HUES48 (cell line): ENCODE data around the gene OR56A4.

ENCODE experiments used
- H3K27ac ChIP-seq: one replicate; pipeline ENCODE4 v1.7.0; 2013; ENCODE audit warnings: low read depth, low read length, inconsistent platforms
- H3K27me3 ChIP-seq: 2 replicates; pipeline ENCODE4 v1.6.1; 2013; ENCODE audit warnings: mild to moderate bottlenecking, low read length; ENCODE audit not compliant: control insufficient read depth, insufficient read depth
- H3K36me3 ChIP-seq: 2 replicates; pipeline ENCODE4 v1.6.1; 2013; ENCODE audit warnings: low read length; ENCODE audit not compliant: control insufficient read depth, insufficient read depth
- H3K4me1 ChIP-seq: 2 replicates; pipeline ENCODE4 v1.6.1; 2013; ENCODE audit warnings: mild to moderate bottlenecking, low read length; ENCODE audit not compliant: control insufficient read depth, insufficient read depth
- H3K4me3 ChIP-seq: 2 replicates; pipeline ENCODE4 v1.5.1; 2013; ENCODE audit warnings: mild to moderate bottlenecking, low read depth, low read length
- H3K9ac ChIP-seq: 2 replicates; pipeline ENCODE4 v1.6.1; 2013; ENCODE audit warnings: mild to moderate bottlenecking, low read depth, low read length, moderate library complexity
- H3K9me3 ChIP-seq: 2 replicates; pipeline ENCODE4 v1.6.1; 2013; ENCODE audit warnings: low read length; ENCODE audit not compliant: control insufficient read depth, insufficient read depth

OR56A4 gene, protein sequence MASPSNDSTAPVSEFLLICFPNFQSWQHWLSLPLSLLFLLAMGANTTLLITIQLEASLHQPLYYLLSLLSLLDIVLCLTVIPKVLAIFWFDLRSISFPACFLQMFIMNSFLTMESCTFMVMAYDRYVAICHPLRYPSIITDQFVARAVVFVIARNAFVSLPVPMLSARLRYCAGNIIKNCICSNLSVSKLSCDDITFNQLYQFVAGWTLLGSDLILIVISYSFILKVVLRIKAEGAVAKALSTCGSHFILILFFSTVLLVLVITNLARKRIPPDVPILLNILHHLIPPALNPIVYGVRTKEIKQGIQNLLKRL

DNA sequence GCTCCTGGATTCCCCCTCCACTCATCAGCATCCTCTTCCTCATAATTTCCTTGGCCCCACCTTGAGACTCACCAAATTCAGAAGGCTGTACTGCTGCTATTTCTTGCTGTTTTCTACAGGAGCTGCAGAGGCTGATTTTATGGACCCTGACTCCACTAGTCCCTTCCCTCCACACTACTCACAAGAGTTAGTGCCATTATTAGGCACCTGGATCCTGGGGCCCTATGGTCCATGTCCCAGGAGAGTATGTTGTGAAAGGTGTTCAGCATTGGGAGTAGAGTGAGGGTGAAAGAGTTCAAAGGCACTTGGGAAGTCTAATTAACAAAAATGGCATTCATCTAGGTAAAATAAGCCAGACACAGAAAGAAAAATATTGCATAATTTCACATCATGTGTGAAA, at the start of gene OR56A4:
OR56A4 (minus strand) TSS at position 101 of the 400 bp plus-strand sequence. CDS start 3,954 bp downstream, outside the sequence.
- no peak within 1 kb of the TSS for H3K4me3 ChIP-seq
- H3K4me1 ChIP-seq, result no peaks in the 10 kb centered on the region
- H3K27me3 ChIP-seq, result no peaks in the 10 kb centered on the region
- no peak within 1 kb of the TSS for H3K27ac ChIP-seq
- H3K9ac ChIP-seq, result no peak within 1 kb of the TSS
- H3K36me3 ChIP-seq, result no peaks in the 10 kb centered on the region
- no peaks in the 10 kb centered on the region for H3K9me3 ChIP-seq

DNA sequence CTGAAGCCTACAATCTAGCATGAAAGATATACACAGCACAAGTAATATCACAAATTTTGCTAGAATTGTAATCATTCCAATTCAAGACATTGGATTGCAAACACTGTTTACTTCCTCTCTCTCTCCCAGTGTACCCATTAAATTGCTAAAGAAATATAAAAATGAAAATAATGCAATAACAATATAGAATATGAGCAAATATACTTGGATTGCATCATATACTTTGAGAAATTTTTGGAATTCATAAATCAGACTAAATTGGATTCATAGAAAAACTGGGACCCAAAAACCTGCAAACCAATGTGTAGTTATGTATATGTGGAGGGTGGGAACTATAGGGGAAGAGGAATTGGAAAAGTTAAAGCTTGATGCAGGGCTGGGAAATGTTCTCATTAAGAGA, 48.8 kb upstream of the OR56A4 start:
- H3K27me3 ChIP-seq, result no peaks in the 10 kb centered on the region
- no peak overlapping the region for H3K27ac ChIP-seq
- no peak overlapping the region for H3K4me3 ChIP-seq
- no peaks in the 10 kb centered on the region for H3K9me3 ChIP-seq
- no peaks in the 10 kb centered on the region for H3K4me1 ChIP-seq
- no peak overlapping the region for H3K9ac ChIP-seq
- H3K36me3 ChIP-seq, result no peaks in the 10 kb centered on the region

DNA sequence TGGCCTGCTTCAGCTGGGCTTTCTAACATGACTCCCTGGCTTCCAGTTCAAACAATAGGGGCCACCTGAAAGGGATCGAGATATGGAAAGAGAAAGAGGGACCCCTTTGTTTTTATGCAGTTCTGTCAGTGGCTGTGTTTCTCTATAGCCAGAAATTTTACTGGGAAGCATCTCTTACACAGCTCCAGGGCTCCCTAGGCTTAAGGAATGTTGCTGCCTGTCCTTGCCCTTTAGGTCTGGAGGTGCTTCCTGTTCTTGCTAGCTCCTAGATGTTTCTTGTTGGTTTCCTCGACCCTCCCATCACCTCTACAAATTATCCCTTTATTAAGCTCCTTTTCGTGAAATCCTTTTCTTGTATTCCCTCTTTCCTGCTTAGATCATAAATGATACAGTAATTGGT, 45.6 kb upstream of the OR56A4 start:
- H3K36me3 ChIP-seq, result no peaks in the 10 kb centered on the region
- H3K9ac ChIP-seq, result no peak overlapping the region
- no peak overlapping the region for H3K27ac ChIP-seq
- H3K4me3 ChIP-seq, result no peak overlapping the region
- H3K27me3 ChIP-seq, result no peaks in the 10 kb centered on the region
- H3K4me1 ChIP-seq, result peaks cover 7% of the 10 kb centered on the region
- no peaks in the 10 kb centered on the region for H3K9me3 ChIP-seq

DNA sequence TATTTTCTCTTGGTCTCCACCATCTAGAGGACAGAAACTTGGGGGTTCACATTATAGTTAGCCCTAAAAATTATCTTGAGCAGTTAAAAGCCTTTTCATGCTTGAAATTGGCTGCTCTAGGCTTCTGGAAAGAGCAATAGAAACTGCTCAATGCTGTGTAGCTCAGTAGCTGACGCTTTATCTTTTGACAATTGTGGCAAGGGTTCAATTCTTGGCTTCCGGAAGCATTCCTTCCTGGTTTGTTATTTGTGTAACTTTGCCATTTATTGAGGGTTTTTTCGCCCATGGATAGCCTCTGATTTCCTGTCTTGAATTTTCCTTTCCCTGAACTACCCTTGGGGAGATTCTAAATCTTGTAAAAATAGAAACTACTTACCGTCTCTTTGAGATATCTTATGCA, 34.1 kb upstream of the OR56A4 start:
- no peaks in the 10 kb centered on the region for H3K4me1 ChIP-seq
- H3K9ac ChIP-seq, result no peak overlapping the region
- H3K27me3 ChIP-seq, result no peaks in the 10 kb centered on the region
- H3K27ac ChIP-seq, result no peak overlapping the region
- H3K36me3 ChIP-seq, result no peaks in the 10 kb centered on the region
- H3K4me3 ChIP-seq, result no peak overlapping the region
- H3K9me3 ChIP-seq, result no peaks in the 10 kb centered on the region

DNA sequence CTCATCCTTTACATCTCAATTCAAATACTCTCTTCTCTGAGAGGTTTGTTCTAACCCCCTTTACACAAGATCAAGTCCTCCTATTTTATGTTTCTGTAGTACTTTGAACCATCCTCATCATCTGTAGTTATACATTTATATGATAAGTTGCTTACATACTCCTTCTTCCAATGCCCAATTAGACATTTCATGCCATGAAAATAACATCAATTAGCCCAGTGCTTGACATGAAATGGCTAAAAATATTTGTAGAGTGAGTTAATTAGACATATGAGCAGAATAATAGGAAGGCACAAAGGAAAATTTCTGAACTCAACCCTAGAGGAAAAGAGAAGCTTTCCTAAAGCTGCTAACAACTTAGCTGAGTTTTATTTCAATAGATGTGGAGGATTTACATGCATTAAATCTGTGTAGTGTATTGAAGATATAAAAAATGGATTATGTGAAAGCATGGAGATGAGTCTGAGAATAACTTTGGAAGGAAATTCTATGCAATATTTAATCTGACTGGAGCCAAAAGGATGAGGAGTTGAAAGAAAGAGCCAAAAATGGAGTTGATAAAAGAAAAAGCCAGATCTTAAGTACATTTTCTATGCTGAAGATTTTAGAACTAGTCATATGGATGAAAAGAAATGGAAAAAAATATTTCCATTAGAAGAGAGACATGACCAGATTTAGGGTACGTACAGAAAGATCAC, 24.1 kb upstream of the OR56A4 start, which contains the start of gene OR56A1:
OR56A1 (minus strand) TSS at position 51 of the 698 bp plus-strand sequence. CDS start 3,066 bp downstream, outside the sequence.
- Histone ChIP-seq H3K27ac (no peak within 1 kb of the TSS), H3K27me3 (no peaks in the 10 kb centered on the region), H3K4me3 (no peak within 1 kb of the TSS), H3K36me3 (no peaks in the 10 kb centered on the region), H3K4me1 (no peaks in the 10 kb centered on the region), H3K9ac (no peak within 1 kb of the TSS), H3K9me3 (no peaks in the 10 kb centered on the region)

DNA sequence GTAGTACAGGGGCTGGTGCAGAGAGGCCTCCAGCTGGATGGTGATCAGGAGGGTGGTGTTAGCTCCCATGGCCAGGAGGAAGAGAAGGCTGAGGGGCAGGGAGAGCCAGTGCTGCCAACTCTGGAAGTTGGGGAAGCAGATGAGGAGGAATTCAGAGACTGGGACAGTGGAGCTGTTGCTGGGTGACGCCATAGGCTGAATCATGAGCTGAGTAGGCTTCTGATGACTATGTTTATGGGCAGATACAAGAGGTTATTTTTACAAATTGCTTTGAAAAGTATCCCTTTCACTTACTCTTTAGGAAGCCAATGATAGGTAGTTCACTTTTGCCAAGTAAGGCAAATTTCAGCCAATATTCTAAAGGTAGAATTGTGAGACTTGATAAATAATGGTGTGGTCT, 20.8 kb upstream of the OR56A4 start:
- H3K36me3 ChIP-seq, result no peaks in the 10 kb centered on the region
- no peak overlapping the region for H3K4me3 ChIP-seq
- H3K9me3 ChIP-seq, result no peaks in the 10 kb centered on the region
- H3K27ac ChIP-seq, result no peak overlapping the region
- no peaks in the 10 kb centered on the region for H3K27me3 ChIP-seq
- no peak overlapping the region for H3K9ac ChIP-seq
- no peaks in the 10 kb centered on the region for H3K4me1 ChIP-seq

DNA sequence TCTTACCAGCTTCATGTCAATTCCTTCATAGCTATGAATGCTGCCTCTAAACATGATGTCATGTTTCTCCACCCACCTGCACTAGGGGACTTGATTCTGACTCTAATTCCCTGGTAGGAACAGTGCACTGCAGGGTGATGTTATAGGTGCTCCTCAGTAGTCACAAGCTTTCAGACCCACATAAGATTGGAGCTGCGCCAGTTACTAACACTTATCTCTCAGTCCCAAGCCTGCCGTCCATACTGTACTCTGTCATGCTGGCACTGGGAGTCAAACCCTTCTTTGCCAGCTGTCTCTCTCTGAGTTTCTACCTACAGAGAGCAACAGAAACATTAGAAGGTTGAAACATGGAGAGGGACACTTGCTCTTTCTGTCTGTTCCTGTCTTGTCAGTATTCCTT, 18.3 kb upstream of the OR56A4 start:
- H3K36me3 ChIP-seq, result no peaks in the 10 kb centered on the region
- no peaks in the 10 kb centered on the region for H3K27me3 ChIP-seq
- no peak overlapping the region for H3K9ac ChIP-seq
- no peaks in the 10 kb centered on the region for H3K4me1 ChIP-seq
- no peaks in the 10 kb centered on the region for H3K9me3 ChIP-seq
- H3K4me3 ChIP-seq, result no peak overlapping the region
- H3K27ac ChIP-seq, result no peak overlapping the region

DNA sequence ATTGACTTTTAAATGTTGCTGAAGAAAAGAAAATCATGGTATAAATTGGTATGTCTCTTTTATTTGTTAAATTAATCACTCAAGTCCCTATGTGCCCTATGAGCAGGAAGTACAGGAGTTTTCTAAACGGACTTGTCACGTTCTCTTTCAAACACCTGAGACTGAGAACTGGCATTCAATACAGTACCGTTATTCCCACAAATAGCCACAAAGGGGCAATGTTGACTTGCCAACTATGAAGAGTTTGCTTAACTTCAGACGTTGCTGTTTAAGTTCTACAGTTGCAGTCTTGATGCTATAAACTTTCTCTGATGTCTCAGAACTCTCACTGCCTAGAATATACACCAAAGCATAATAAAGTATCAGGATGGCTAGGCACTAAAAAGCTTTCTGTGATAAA, 16.2 kb upstream of the OR56A4 start:
- Histone ChIP-seq H3K9ac (no peak overlapping the region), H3K36me3 (no peaks in the 10 kb centered on the region), H3K4me1 (no peaks in the 10 kb centered on the region), H3K27me3 (no peaks in the 10 kb centered on the region), H3K27ac (no peak overlapping the region), H3K9me3 (no peaks in the 10 kb centered on the region), H3K4me3 (no peak overlapping the region)

DNA sequence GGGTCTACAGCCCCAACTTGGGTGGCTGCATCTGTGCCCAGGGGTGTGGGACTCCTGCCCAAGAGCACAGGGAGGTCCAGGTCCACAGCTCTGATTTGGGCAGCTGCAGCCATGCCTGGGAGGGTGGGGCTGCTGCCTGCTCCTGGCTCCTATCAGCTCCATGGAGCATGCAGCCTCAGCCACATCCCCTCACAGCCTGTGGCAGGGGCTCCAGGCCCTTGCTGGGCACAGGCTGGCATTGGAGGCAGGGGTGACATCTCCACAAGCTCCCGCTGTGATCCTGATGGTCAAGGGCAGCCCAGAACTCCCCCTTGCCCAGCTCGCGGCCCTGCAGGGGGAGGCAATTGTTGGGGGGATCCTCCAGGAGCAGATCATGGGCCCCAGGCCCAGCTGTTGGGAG, 6.3 kb upstream of the OR56A4 start:
- Histone ChIP-seq H3K4me1 (no peaks in the 10 kb centered on the region), H3K27me3 (no peaks in the 10 kb centered on the region), H3K9me3 (no peaks in the 10 kb centered on the region), H3K27ac (no peak overlapping the region), H3K36me3 (no peaks in the 10 kb centered on the region), H3K4me3 (no peak overlapping the region), H3K9ac (no peak overlapping the region)

DNA sequence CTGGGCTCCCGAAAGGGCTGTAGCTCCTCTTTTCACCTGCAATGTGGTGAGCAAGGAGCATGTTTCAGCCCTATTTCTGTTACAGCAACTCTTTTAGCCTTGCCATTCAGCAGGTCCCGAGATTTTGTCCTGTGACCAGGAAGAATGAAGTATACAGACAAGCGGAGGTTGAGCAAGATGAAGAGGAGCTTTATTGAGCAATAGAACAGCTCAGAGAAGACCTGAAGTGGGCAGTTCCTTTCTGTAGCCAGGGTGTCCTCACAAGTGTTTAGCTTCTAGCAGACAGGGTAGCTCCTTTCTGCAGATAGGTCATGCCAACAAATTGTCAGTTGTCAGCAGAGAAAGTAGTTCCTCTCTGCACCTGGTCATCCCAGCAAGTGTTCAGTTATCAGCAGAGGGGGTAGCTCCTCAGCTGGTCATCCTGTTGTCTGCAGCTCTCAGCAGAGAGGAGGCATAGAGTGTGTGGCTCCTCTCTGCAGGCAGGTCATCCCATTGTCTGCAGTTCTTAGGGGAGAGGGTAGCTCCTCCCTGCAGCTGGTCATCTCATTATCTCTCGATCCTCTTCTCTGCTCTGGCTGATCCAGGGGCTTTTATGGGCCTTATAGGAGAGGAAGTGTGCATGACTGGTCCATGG, 5.4 kb upstream of the OR56A4 start:
- H3K9me3 ChIP-seq, result no peaks in the 10 kb centered on the region
- H3K27me3 ChIP-seq, result no peaks in the 10 kb centered on the region
- H3K36me3 ChIP-seq, result no peaks in the 10 kb centered on the region
- H3K4me3 ChIP-seq, result no peak overlapping the region
- H3K9ac ChIP-seq, result no peak overlapping the region
- no peaks in the 10 kb centered on the region for H3K4me1 ChIP-seq
- H3K27ac ChIP-seq, result no peak overlapping the region

DNA sequence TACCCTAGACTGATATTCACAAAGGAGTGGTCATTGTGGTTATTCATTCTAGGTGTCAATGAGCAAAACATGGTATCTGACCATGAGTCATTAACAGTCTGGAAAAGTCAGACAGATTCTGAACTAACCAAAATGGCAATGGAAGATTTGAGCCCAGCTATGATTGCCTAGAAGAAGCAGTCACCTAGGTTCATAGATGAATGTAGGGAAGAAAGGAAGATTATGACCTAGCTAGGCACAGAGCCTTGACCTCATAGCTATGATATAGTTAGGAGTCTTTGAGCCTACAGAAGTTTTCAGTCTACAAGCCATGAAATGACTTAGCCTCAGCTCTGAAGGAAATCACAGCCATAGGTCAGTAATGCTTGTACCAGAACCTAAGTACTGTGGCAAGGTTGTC, 351 bp downstream of the OR56A4 start:
- Histone ChIP-seq H3K4me1 (no peaks in the 10 kb centered on the region), H3K4me3 (no peak overlapping the region), H3K27me3 (no peaks in the 10 kb centered on the region), H3K27ac (no peak overlapping the region), H3K36me3 (no peaks in the 10 kb centered on the region), H3K9me3 (no peaks in the 10 kb centered on the region), H3K9ac (no peak overlapping the region)
